Activated CD8-positive, alpha-beta T cell treated with anti-CD3 and anti-CD28 coated beads for 36 hours (primary cell): ENCODE data around the gene PRKG1. TPM values are rescaled to one million over a fixed set of nuclear protein-coding genes. Genes with fewer than 3 reads are reported as not detected.

ENCODE experiments used
- ATAC-seq: fragments of 200-7000 bp; cut with Tn5 transposase; one replicate; pipeline ENCODE4 v1.10.0; 2021; ENCODE audit warnings: mild to moderate bottlenecking, moderate library complexity
- CTCF ChIA-PET: fragments of 350-600 bp; sonication (Branson Sonifier 250); formaldehyde crosslinking; loops from one replicate; lab custom pipeline; 2021; ENCODE audit warnings: antibody characterized with exemption; lab: Charles Lee
- POLR2A ChIA-PET: fragments of 350-600 bp; sonication (Branson Sonifier 250); formaldehyde crosslinking; loops from one replicate; lab custom pipeline; 2021; ENCODE audit warnings: antibody characterized with exemption; lab: Charles Lee
- DNase-seq: peaks from one replicate; pipeline ENCODE4 v3.0.0-alpha.2; 2020
- H3K27ac Mint-ChIP-seq: one replicate; pipeline ENCODE4 v1.8.0; 2021; ENCODE audit warnings: mild to moderate bottlenecking, mixed read lengths
- H3K27me3 Mint-ChIP-seq: one replicate; pipeline ENCODE4 v1.8.0; 2021; ENCODE audit warnings: mixed read lengths
- H3K36me3 Mint-ChIP-seq: one replicate; pipeline ENCODE4 v1.8.0; 2021; ENCODE audit warnings: low read depth, mixed read lengths
- H3K4me1 Mint-ChIP-seq: one replicate; pipeline ENCODE4 v1.8.0; 2021; ENCODE audit warnings: low read depth, mixed read lengths
- H3K4me3 Mint-ChIP-seq: one replicate; pipeline ENCODE4 v1.8.0; 2021; ENCODE audit warnings: mild to moderate bottlenecking, moderate library complexity, mixed read lengths
- H3K9me3 Mint-ChIP-seq: one replicate; pipeline ENCODE4 v1.8.0; 2021; ENCODE audit warnings: mixed read lengths
- intact Hi-C: fragments of 100-400 bp; cut with micrococcal nuclease; formaldehyde crosslinking; loops from one replicate; pipeline ENCODE4 v1.10.0; 2022
- total RNA-seq, 2 experiments: library from RNA; stranded (reverse); gene quantifications; one replicate each; pipeline ENCODE4 v1.2.3, GENCODE V29; 2021
- TF ChIP-seq, protein P1 (sequence below): fragments of 200-600 bp; IDR thresholded peaks from one replicate; pipeline ENCODE4 v1.8.0; 2022; ENCODE audit warnings: antibody characterized with exemption, mild to moderate bottlenecking

PRKG1 gene
- total RNA-seq, 2 experiments from 2014 or later = not detected

DNA sequence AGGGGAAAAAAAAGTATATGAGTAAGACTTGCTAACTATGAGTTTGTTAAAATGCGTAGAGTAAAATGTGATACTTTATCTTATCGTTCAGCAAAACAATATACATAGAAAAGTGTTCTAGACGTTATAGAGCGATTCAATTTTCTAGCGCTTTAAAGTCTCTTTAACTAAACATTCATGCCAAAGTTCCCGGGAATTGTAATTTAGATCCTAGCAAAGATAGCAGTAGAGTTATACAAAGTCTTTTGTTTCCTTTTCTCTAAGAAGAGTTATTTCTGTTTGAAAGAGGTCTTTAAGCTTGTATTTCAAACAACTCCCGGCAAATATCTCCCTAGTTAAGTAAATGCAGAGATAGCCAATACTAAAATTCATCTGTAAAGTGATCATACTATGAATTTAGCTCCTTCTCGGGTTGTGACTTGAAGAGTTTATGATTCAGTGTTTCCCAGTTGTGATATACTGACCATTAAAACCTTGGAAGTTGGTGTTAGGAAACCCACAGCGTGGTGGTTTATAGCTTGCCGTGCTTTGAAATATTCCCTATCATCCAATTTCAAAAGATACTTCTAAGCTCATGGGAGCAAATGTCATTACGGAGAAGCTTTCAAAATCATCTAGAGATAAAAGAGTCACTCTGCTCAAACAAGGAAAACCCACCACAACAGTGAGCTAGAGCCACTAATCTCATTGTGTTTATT lies 453.4 kb downstream of the PRKG1 start:
- no peak overlapping the region for H3K27ac Mint-ChIP-seq
- CTCF ChIA-PET = interaction anchor here (0.9 to 1.1 kb wide), 2 partner anchors 9 to 10 kb away, joined by 3 to 5 read pairs; no protein-coding TSS in a partner anchor

DNA sequence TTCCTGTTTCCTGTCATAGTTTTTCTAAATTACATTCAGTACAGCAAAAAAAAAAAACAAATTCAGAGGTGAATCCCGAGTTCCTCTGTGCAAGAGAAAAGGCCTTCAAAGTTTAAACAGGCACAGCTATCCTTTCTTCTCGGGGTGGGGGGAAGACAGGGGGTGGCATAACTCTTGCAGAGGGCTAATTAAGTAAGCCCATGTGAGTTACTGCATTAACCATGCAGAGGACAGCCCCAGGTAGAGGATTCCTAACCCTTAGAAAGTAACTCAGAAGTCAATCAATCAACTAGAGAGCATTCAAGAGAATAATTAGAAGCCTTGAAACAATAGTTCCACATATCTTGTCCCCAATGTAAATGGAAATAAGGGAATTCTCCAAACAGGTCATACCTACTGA lies 454.2 kb downstream of the PRKG1 start:
- Mint-ChIP-seq H3K27me3 (peaks cover 1% of the 10 kb centered on the region), H3K36me3 (no peaks in the 10 kb centered on the region), H3K27ac (no peak overlapping the region), H3K9me3 (no peaks in the 10 kb centered on the region), H3K4me3 (no peak overlapping the region), H3K4me1 (no peaks in the 10 kb centered on the region)
- DNase-seq (no peak), ATAC-seq (no peak)
- intact Hi-C loops = no loop called here
- ChIA-PET POLR2A (no interaction called here), CTCF (no interaction called here)
- TF ChIP-seq, protein P1, sequence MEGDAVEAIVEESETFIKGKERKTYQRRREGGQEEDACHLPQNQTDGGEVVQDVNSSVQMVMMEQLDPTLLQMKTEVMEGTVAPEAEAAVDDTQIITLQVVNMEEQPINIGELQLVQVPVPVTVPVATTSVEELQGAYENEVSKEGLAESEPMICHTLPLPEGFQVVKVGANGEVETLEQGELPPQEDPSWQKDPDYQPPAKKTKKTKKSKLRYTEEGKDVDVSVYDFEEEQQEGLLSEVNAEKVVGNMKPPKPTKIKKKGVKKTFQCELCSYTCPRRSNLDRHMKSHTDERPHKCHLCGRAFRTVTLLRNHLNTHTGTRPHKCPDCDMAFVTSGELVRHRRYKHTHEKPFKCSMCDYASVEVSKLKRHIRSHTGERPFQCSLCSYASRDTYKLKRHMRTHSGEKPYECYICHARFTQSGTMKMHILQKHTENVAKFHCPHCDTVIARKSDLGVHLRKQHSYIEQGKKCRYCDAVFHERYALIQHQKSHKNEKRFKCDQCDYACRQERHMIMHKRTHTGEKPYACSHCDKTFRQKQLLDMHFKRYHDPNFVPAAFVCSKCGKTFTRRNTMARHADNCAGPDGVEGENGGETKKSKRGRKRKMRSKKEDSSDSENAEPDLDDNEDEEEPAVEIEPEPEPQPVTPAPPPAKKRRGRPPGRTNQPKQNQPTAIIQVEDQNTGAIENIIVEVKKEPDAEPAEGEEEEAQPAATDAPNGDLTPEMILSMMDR = no peak

More for the DNA sequence above, 453.4 kb downstream of the PRKG1 start:
- no peaks in the 10 kb centered on the region for H3K36me3 Mint-ChIP-seq
- no peak for ATAC-seq
- no peak overlapping the region for H3K4me3 Mint-ChIP-seq
- H3K4me1 Mint-ChIP-seq = no peaks in the 10 kb centered on the region
- TF ChIP-seq, protein P1 = no peak
- H3K9me3 Mint-ChIP-seq = no peaks in the 10 kb centered on the region
- POLR2A ChIA-PET = no interaction called here
- intact Hi-C loops = no loop called here
- peaks cover 1% of the 10 kb centered on the region for H3K27me3 Mint-ChIP-seq
- DNase-seq = no peak

- ChIA-PET POLR2A (no interaction called here), CTCF (no interaction called here)
- Mint-ChIP-seq H3K27me3 (peaks cover 1% of the 10 kb centered on the region), H3K4me3 (no peak overlapping the region), H3K4me1 (no peaks in the 10 kb centered on the region), H3K9me3 (no peaks in the 10 kb centered on the region), H3K27ac (no peak overlapping the region), H3K36me3 (no peaks in the 10 kb centered on the region)
- no peak for DNase-seq
- TF ChIP-seq, protein P1 = no peak
- intact Hi-C loops = no loop called here
- no peak for ATAC-seq
Observed at GRCh38 chr10:51530541-51530940, 456.3 kb downstream of the PRKG1 start.

DNA sequence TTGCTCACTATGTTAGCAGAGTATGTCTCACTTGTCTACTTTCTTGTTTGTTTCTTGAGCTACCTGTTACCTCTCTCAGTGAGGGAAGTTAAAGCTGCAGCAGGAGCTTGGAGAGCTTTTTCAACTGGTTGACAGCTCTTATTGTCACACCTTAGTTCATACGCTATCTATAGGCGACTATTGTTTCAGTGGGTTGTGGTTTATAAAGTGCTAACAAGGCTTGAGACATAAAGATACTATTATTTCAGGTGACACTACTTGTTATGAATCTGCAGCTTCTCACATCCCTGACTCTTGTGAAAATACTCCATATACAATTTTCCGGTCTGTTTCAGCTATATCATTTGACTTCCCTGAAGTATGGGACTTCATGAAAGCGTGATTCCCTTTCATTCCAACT lies 457.8 kb downstream of the PRKG1 start:
- no peaks in the 10 kb centered on the region for H3K36me3 Mint-ChIP-seq
- peaks cover 1% of the 10 kb centered on the region for H3K27me3 Mint-ChIP-seq
- TF ChIP-seq, protein P1 = no peak
- intact Hi-C loops = no loop called here
- no peak for ATAC-seq
- H3K4me1 Mint-ChIP-seq = no peaks in the 10 kb centered on the region
- ChIA-PET CTCF (no interaction called here), POLR2A (no interaction called here)
- H3K4me3 Mint-ChIP-seq = no peak overlapping the region
- H3K9me3 Mint-ChIP-seq = no peaks in the 10 kb centered on the region
- DNase-seq = no peak
- H3K27ac Mint-ChIP-seq = no peak overlapping the region

DNA sequence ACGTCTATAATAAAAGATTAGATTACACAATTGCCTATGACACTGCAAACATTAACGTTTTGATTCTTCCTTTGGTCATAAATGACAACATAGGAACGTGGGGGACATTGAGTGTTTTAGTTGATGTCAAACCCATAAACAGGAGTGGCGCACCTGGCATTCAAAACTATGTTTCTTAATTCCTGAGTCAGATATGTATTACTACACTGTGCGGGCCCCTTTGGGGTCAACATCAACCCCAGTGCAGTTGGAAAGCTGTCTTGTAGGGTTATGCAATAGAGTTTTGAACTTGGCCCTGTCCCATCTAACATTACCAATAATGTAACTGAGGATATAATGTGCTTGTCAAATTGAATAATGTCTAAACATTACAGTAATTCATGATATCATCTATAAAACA lies 468.6 kb downstream of the PRKG1 start:
- Mint-ChIP-seq H3K36me3 (no peaks in the 10 kb centered on the region), H3K4me3 (no peak overlapping the region), H3K4me1 (no peaks in the 10 kb centered on the region), H3K27ac (no peak overlapping the region), H3K27me3 (no peaks in the 10 kb centered on the region), H3K9me3 (no peaks in the 10 kb centered on the region)
- TF ChIP-seq, protein P1 = no peak
- ChIA-PET POLR2A (no interaction called here), CTCF (no interaction called here)
- DNase-seq (no peak), ATAC-seq (no peak)
- intact Hi-C loops = no loop called here
